H9 (cell line): ENCODE data around the gene MRPL52. TPM values are rescaled to one million over a fixed set of nuclear protein-coding genes. Genes with fewer than 3 reads are reported as not detected.
"Not testable (repeated sequence)": the region's sequence is repeated elsewhere in the genome, so short reads cannot be mapped to it uniquely, and the experiment has no call there.

Source experiments
- DNase-seq: peaks from one replicate; pipeline ENCODE4 v3.0.0-alpha.2; 2017
- H2AFZ ChIP-seq: one replicate; pipeline ENCODE4 v1.6.1; 2013; ENCODE audit warnings: mild to moderate bottlenecking, low read length, control low read depth, moderate library complexity
- H2AK5ac ChIP-seq: 2 replicates; pipeline ENCODE4 v1.6.1; 2013; ENCODE audit warnings: low read length, control low read depth, mixed read lengths; ENCODE audit not compliant: insufficient read length
- H2BK120ac ChIP-seq: one replicate; pipeline ENCODE4 v1.6.1; 2013; ENCODE audit warnings: low read depth, mild to moderate bottlenecking, low read length, control low read depth, inconsistent platforms; ENCODE audit not compliant: poor library complexity, severe bottlenecking
- H2BK12ac ChIP-seq: 2 replicates; pipeline ENCODE4 v1.6.1; 2013; ENCODE audit warnings: low read length, control low read depth, mixed read lengths, low read depth; ENCODE audit not compliant: insufficient read length
- H2BK15ac ChIP-seq: 2 replicates; pipeline ENCODE4 v1.6.1; 2013; ENCODE audit warnings: low read depth, low read length, control low read depth
- H2BK20ac ChIP-seq: one replicate; pipeline ENCODE4 v1.6.1; 2013; ENCODE audit warnings: low read depth, mild to moderate bottlenecking, low read length, control low read depth, inconsistent platforms; ENCODE audit not compliant: poor library complexity, severe bottlenecking
- H2BK5ac ChIP-seq: 2 replicates; pipeline ENCODE4 v1.6.1; 2013; ENCODE audit warnings: low read length, control low read depth, mixed read lengths; ENCODE audit not compliant: insufficient read length
- H3K14ac ChIP-seq: 2 replicates; pipeline ENCODE4 v1.6.1; 2013; ENCODE audit warnings: low read length, control low read depth; ENCODE audit not compliant: insufficient read depth
- H3K18ac ChIP-seq: 2 replicates; pipeline ENCODE4 v1.6.1; 2013; ENCODE audit warnings: low read depth, mild to moderate bottlenecking, mixed read lengths, low read length, control low read depth; ENCODE audit not compliant: insufficient read length
- H3K23ac ChIP-seq: 2 replicates; pipeline ENCODE4 v1.6.1; 2013; ENCODE audit warnings: low read length, control low read depth, mixed read lengths, low read depth; ENCODE audit not compliant: insufficient read length
- H3K23me2 ChIP-seq: 2 replicates; pipeline ENCODE4 v1.6.1; 2013; ENCODE audit warnings: low read depth, mild to moderate bottlenecking, mixed read lengths, low read length, control low read depth; ENCODE audit not compliant: insufficient read length, poor library complexity, severe bottlenecking
- H3K27ac ChIP-seq: 2 replicates; pipeline ENCODE4 v1.5.1; 2013; ENCODE audit warnings: low read length, control low read depth, mixed read lengths, low read depth; ENCODE audit not compliant: insufficient read length
- H3K27me3 ChIP-seq: 2 replicates; pipeline ENCODE4 v1.6.1; 2013; ENCODE audit warnings: low read length, control low read depth, inconsistent platforms; ENCODE audit not compliant: insufficient read depth
- H3K4ac ChIP-seq: 2 replicates; pipeline ENCODE4 v1.6.1; 2013; ENCODE audit warnings: low read depth, mild to moderate bottlenecking, control low read depth, inconsistent platforms, low read length, moderate library complexity
- H3K4me1 ChIP-seq: 2 replicates; pipeline ENCODE4 v1.6.1; 2013; ENCODE audit warnings: low read length, control low read depth, inconsistent platforms; ENCODE audit not compliant: insufficient read depth
- H3K4me2 ChIP-seq: 2 replicates; pipeline ENCODE4 v1.6.1; 2013; ENCODE audit warnings: low read length, control low read depth, mixed read lengths; ENCODE audit not compliant: insufficient read length, insufficient read depth
- H3K56ac ChIP-seq: 2 replicates; pipeline ENCODE4 v1.6.1; 2013; ENCODE audit warnings: low read depth, mild to moderate bottlenecking, mixed read lengths, low read length, control low read depth; ENCODE audit not compliant: insufficient read length
- H3K79me1 ChIP-seq: 2 replicates; pipeline ENCODE4 v1.6.1; 2013; ENCODE audit warnings: low read depth, mild to moderate bottlenecking, moderate library complexity, low read length, control low read depth, inconsistent platforms; ENCODE audit not compliant: insufficient read depth, poor library complexity, severe bottlenecking
- H3K79me2 ChIP-seq: 2 replicates; pipeline ENCODE4 v1.6.1; 2013; ENCODE audit warnings: low read length, control low read depth, inconsistent platforms; ENCODE audit not compliant: insufficient read depth
- H3K9ac ChIP-seq: 2 replicates; pipeline ENCODE4 v1.6.1; 2013; ENCODE audit warnings: low read length, control low read depth, mixed read lengths; ENCODE audit not compliant: insufficient read length; ENCODE audit errors: extremely low read depth
- H3K9me3 ChIP-seq: one replicate; pipeline ENCODE4 v1.6.1; 2013; ENCODE audit warnings: low read depth, low read length, inconsistent platforms; ENCODE audit not compliant: control insufficient read depth
- H3T11ph ChIP-seq: one replicate; pipeline ENCODE4 v1.6.1; 2013; ENCODE audit warnings: mild to moderate bottlenecking, low read length, control low read depth, inconsistent platforms
- H4K20me1 ChIP-seq: one replicate; pipeline ENCODE4 v1.6.1; 2013; ENCODE audit not compliant: control insufficient read depth, insufficient read length, insufficient read depth
- H4K5ac ChIP-seq: 2 replicates; pipeline ENCODE4 v1.6.1; 2013; ENCODE audit warnings: low read depth, mild to moderate bottlenecking, mixed read lengths, low read length, control low read depth; ENCODE audit not compliant: insufficient read length
- H4K8ac ChIP-seq: replicated peaks from 2 replicates; pipeline ENCODE4 v1.6.1; 2013; ENCODE audit warnings: low read length, control low read depth, mixed read lengths, low read depth; ENCODE audit not compliant: insufficient read length
- H4K91ac ChIP-seq: 2 replicates; pipeline ENCODE4 v1.6.1; 2013; ENCODE audit warnings: low read depth, mild to moderate bottlenecking, moderate library complexity, mixed read lengths, low read length, control low read depth; ENCODE audit not compliant: insufficient read length
- H3K27ac Mint-ChIP-seq, 3 experiments: 2 replicates in 2 of 3; 3 replicates in 1 of 3; pipeline ENCODE4 v1.8.0; 2020 to 2021; ENCODE audit warnings: mixed read lengths in 3 of 3, mild to moderate bottlenecking in 1 of 3, moderate library complexity in 1 of 3
- H3K27me3 Mint-ChIP-seq: 2 replicates; pipeline ENCODE4 v1.8.0; 2021; ENCODE audit warnings: low read depth, mild to moderate bottlenecking, moderate library complexity, mixed read lengths
- H3K36me3 Mint-ChIP-seq, 3 experiments: 2 replicates in 2 of 3; 3 replicates in 1 of 3; pipeline ENCODE4 v1.8.0; 2020 to 2021; ENCODE audit warnings: low read depth in 3 of 3, mixed read lengths in 3 of 3; ENCODE audit not compliant: insufficient read depth in 1 of 3
- H3K4me1 Mint-ChIP-seq, 2 experiments: 2 replicates each; pipeline ENCODE4 v1.8.0; 2020; ENCODE audit warnings: mixed read lengths in 2 of 2
- H3K4me3 Mint-ChIP-seq, 2 experiments: 2 replicates in 1 of 2; 3 replicates in 1 of 2; pipeline ENCODE4 v1.8.0; 2020 to 2021; ENCODE audit warnings: mild to moderate bottlenecking in 2 of 2, mixed read lengths in 2 of 2, moderate library complexity in 1 of 2
- H3K9me3 Mint-ChIP-seq, 2 experiments: 2 replicates in 1 of 2; 3 replicates in 1 of 2; pipeline ENCODE4 v1.8.0; 2020; ENCODE audit warnings: mild to moderate bottlenecking in 2 of 2, mixed read lengths in 2 of 2, moderate library complexity in 1 of 2
- WGBS: extraction: QIAGEN DNeasy Blood & Tissue Kit; methylation state at CpG from one replicate; pipeline ENCODE4 v1.1.7; 2013; ENCODE audit warnings: missing lambda C conversion rate, low lambda C conversion rate, mixed read lengths; ENCODE audit not compliant: insufficient read length; ENCODE audit errors: extremely low coverage; 5-methylcytosine and 5-hydroxymethylcytosine counted together
- total RNA-seq: library from RNA; stranded (reverse); gene quantifications from 2 replicates; pipeline ENCODE4 v1.2.1, GENCODE V29; 2021
- TF ChIP-seq, protein P1 (sequence below): fragments of 200-600 bp; sonication (generic); conservative IDR thresholded peaks from 3 replicates; pipeline ENCODE4 v1.8.0; 2021; ENCODE audit warnings: antibody characterized with exemption, mild to moderate bottlenecking

Gene MRPL52
- total RNA-seq, 1 experiment from 2014 or later = 190 TPM

DNA sequence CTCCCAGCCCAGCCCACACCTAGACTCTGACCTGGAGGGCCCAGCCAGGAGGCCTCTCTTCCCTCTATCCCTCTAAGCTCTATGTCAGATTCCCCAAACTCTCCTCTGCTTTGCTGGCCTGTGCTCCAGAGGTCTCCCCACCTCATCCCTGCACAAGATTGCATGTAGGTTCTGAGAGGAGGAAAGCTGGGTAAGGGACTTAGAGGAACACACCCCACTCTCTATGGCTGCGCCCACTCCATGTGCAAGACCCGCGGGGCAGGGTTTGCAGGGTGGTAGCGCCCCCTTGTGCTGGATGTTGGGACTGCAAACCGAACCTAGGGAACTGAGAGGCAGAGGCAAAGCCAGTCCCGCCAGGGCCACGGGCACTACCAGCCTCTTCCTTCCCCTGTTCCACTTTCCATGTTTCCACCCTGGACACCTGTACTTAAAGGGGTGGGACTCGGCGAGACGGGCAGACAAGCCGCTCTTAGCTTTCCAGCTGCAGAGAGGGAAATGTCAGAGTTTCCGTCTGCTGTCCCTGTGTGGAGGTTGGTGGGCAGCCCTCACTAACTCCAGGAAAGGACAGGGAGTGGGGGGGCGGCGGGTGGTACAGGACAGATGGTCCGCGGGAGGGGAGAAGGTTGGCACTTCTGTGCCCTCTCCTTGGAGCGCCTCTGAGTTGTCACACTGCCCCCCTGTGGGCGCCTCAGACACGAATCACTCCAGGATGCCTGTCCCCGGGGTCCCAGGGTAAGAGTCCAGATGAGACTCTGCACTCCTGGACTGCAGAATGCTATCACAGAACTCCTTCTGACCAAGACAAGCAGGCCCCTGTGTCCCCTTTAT is 23.5 kb downstream of the MRPL52 start:
- WGBS = no CpG with 5 or more reads among the region's 20 CpGs
- peak overlapping the region in 2 of 3 experiments; percentile 44 to 69; a peak in 3 of 7 replicates for H3K27ac Mint-ChIP-seq
- H3K4me1 Mint-ChIP-seq = peaks cover 15 to 20% of the 10 kb centered on the region in 2 experiments
- peaks cover 0 to 3% of the 10 kb centered on the region in 2 experiments; a peak in 2 of 5 replicates for H3K9me3 Mint-ChIP-seq
- no peak overlapping the region for H2AFZ ChIP-seq
- no peak overlapping the region for H2BK5ac ChIP-seq
- H3K14ac ChIP-seq = peak overlapping the region; percentile 50; the same call in 1 of the 2 replicates
- H3K79me1 ChIP-seq = no peaks in the 10 kb centered on the region
- H3K36me3 Mint-ChIP-seq = no peaks in the 10 kb centered on the region
- no peak overlapping the region for H3K56ac ChIP-seq
- H3K18ac ChIP-seq = no peak overlapping the region
- H3K27me3 ChIP-seq = no peaks in the 10 kb centered on the region
- no peak overlapping the region for H2BK15ac ChIP-seq
- H2BK120ac ChIP-seq = no peak overlapping the region
- H3K79me2 ChIP-seq = no peaks in the 10 kb centered on the region
- DNase-seq = peak; percentile 89
- no peak overlapping the region for H3K4ac ChIP-seq
- no peaks in the 10 kb centered on the region; the same call in 1 of the 2 replicates for H3K27me3 Mint-ChIP-seq
- no peak overlapping the region for H4K5ac ChIP-seq
- no peaks in the 10 kb centered on the region for H4K20me1 ChIP-seq
- no peaks in the 10 kb centered on the region for H3K9me3 ChIP-seq
- TF ChIP-seq, protein P1, sequence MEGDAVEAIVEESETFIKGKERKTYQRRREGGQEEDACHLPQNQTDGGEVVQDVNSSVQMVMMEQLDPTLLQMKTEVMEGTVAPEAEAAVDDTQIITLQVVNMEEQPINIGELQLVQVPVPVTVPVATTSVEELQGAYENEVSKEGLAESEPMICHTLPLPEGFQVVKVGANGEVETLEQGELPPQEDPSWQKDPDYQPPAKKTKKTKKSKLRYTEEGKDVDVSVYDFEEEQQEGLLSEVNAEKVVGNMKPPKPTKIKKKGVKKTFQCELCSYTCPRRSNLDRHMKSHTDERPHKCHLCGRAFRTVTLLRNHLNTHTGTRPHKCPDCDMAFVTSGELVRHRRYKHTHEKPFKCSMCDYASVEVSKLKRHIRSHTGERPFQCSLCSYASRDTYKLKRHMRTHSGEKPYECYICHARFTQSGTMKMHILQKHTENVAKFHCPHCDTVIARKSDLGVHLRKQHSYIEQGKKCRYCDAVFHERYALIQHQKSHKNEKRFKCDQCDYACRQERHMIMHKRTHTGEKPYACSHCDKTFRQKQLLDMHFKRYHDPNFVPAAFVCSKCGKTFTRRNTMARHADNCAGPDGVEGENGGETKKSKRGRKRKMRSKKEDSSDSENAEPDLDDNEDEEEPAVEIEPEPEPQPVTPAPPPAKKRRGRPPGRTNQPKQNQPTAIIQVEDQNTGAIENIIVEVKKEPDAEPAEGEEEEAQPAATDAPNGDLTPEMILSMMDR = peak; percentile 96
- peaks cover 2% of the 10 kb centered on the region; the same call in 1 of the 2 replicates for H3K4me1 ChIP-seq
- no peak overlapping the region for H3T11ph ChIP-seq
- peak overlapping the region; percentile 59 to 70 for H3K4me3 Mint-ChIP-seq
- H4K91ac ChIP-seq = no peak overlapping the region
- no peak overlapping the region for H2BK20ac ChIP-seq
- no peak overlapping the region for H4K8ac ChIP-seq
- H3K27ac ChIP-seq = no peak overlapping the region
- H3K9ac ChIP-seq = peak overlapping the region; percentile 26
- no peak overlapping the region for H2AK5ac ChIP-seq
- no peaks in the 10 kb centered on the region for H3K23me2 ChIP-seq
- no peak overlapping the region for H2BK12ac ChIP-seq
- no peak overlapping the region for H3K23ac ChIP-seq
- H3K4me2 ChIP-seq = peak overlapping the region; percentile 45

- not testable (repeated sequence) for H3K79me2 ChIP-seq, H2BK120ac ChIP-seq, H3T11ph ChIP-seq, H3K9me3 Mint-ChIP-seq, H3K27ac ChIP-seq, DNase-seq, H2BK12ac ChIP-seq, H3K9ac ChIP-seq, H3K4me1 ChIP-seq, H3K4ac ChIP-seq, H3K4me3 Mint-ChIP-seq, H4K91ac ChIP-seq, H3K36me3 Mint-ChIP-seq, H2BK15ac ChIP-seq, H3K23me2 ChIP-seq, H2BK5ac ChIP-seq, H3K27ac Mint-ChIP-seq, H3K18ac ChIP-seq, H3K79me1 ChIP-seq, H3K4me1 Mint-ChIP-seq, H3K4me2 ChIP-seq, H2BK20ac ChIP-seq, H3K23ac ChIP-seq, H4K20me1 ChIP-seq, H3K9me3 ChIP-seq, H3K56ac ChIP-seq, H3K14ac ChIP-seq, H4K8ac ChIP-seq, H3K27me3 Mint-ChIP-seq, H4K5ac ChIP-seq, H3K27me3 ChIP-seq, H2AK5ac ChIP-seq, H2AFZ ChIP-seq
- no CpG with 5 or more reads among the region's 11 CpGs for WGBS
These were observed 24.6 kb downstream of the MRPL52 start for GRCh38 chr14:22854296-22854695.
